ENCODE data around the gene TCL1A. TPM values are rescaled to one million over a fixed set of nuclear protein-coding genes. Genes with fewer than 3 reads are reported as not detected.

TCL1A gene
- total RNA-seq, 1 experiment from 2014 or later, result not detected

Other genes with a start within 250 kb of the TCL1A start
- gene SYNE3, start 197.5 kb downstream of the TCL1A start, total RNA-seq (2021; ENCODE audit: unreplicated experiment), result 6.2 TPM
- 38.6 TPM for gene GLRX5, start 179.1 kb downstream of the TCL1A start, total RNA-seq (2021; ENCODE audit: unreplicated experiment)
- not detected for gene TCL1B, start 27.7 kb downstream of the TCL1A start, total RNA-seq (2021; ENCODE audit: unreplicated experiment)
- 0.10 TPM for gene TUNAR, start 162.7 kb upstream of the TCL1A start, total RNA-seq (2021; ENCODE audit: unreplicated experiment)

All from Panc1 (cell line).